COLO668 (cell line): Measurements from ENCODE around the gene ZNF710.
"Not testable (repeated sequence)": the region's sequence is repeated elsewhere in the genome, so short reads cannot be mapped to it uniquely, and the experiment has no call there.

Experiments
- DNase-seq: peaks from one replicate; lab custom pipeline; 2025; ENCODE audit not compliant: unreplicated experiment; lab: John Stamatoyannopoulos, UW

ZNF710 gene

DNA sequence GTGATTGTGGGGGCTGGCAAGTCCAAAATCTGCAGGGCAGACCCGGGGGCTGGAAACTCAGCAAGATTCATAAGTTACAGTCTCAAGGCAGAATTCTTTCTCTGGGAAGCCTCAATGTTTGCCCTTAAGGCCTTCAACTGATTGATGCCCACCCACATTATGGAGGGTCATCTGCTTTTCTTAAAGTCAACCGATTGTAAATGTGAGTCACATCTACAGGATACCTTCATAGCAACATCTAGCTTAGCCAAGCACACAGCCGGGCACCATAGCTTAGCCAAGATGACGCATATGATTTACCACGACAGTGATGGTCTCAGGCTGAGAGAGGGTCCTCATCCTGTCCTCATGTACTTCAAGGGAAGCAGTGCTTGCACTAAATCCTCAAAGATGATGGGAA is 57.7 kb downstream of the ZNF710 start:
- DNase-seq: no peak

- DNase-seq: peak; percentile 67
Observed at GRCh38 chr15:90059208-90059985, 58.3 kb downstream of the ZNF710 start.

- DNase-seq: no peak
Observed at GRCh38 chr15:90060797-90061196, 59.7 kb downstream of the ZNF710 start.

- DNase-seq: peak; percentile 94
Observed at GRCh38 chr15:90062023-90062442, 60.9 kb downstream of the ZNF710 start.

- peak; percentile 97 for DNase-seq
Observed at GRCh38 chr15:90062462-90062932, 61.4 kb downstream of the ZNF710 start.

- DNase-seq: peak; percentile 60
Observed at GRCh38 chr15:90062973-90063769, 62.0 kb downstream of the ZNF710 start.

- no peak for DNase-seq
Observed at GRCh38 chr15:90063770-90064247, 62.7 kb downstream of the ZNF710 start.

- no peak for DNase-seq
Observed at GRCh38 chr15:90064911-90065681, 64.0 kb downstream of the ZNF710 start.

GRCh38 chr15:90065682-90066049 is 64.5 kb downstream of the ZNF710 start:
- no peak for DNase-seq

DNA sequence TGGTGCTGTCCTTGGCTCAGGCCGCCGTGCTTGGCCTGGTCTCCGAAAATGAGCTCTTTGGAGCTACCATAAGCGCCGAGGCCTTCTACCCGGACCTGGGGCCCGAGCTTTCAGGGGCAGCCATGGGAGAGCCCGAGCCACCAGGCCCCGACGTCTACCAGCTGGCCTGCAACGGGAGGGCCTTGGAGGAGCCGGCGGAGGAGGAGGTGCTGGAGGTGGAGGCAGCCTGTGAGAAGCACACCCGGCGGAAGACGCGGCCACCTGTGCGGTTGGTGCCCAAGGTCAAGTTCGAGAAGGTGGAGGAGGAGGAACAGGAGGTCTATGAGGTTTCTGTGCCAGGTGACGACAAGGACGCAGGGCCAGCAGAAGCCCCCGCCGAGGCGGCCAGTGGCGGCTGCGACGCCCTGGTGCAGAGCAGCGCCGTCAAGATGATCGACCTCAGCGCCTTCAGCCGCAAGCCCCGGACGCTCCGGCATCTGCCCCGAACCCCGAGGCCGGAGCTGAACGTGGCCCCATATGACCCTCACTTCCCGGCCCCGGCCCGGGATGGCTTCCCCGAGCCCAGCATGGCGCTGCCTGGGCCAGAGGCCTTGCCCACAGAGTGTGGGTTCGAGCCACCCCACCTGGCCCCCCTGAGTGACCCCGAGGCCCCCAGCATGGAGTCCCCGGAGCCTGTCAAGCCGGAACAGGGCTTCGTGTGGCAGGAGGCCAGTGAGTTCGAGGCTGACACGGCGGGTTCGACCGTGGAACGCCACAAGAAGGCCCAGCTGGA is 66.2 kb downstream of the ZNF710 start:
- DNase-seq: no peak

GRCh38 chr15:90067953-90068606 is 67.0 kb downstream of the ZNF710 start:
- DNase-seq: no peak

DNA sequence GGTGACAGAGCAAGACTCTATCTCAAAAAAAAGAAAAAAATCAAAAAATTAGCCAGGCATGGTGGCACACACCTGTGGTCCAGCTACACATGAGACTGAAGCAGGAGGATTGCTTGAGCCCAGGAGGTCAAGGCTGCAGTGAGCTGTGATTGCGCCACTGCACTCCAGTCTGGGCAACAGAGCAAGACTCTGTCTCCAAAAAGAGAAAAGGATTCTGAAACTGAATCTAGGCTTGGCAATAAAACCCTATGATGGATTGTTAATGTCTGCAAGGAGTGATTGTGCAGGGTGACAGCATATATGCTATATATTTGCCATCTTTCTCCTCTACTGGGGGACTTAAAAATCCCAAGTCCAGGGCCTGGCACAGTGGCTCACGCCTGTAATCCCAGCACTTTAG is 69.5 kb downstream of the ZNF710 start:
- DNase-seq: not testable (repeated sequence)

- peak; percentile 83 for DNase-seq
Observed at GRCh38 chr15:90071220-90071807, 70.2 kb downstream of the ZNF710 start.

GRCh38 chr15:90072978-90073640 is 72.0 kb downstream of the ZNF710 start:
- no peak for DNase-seq

DNA sequence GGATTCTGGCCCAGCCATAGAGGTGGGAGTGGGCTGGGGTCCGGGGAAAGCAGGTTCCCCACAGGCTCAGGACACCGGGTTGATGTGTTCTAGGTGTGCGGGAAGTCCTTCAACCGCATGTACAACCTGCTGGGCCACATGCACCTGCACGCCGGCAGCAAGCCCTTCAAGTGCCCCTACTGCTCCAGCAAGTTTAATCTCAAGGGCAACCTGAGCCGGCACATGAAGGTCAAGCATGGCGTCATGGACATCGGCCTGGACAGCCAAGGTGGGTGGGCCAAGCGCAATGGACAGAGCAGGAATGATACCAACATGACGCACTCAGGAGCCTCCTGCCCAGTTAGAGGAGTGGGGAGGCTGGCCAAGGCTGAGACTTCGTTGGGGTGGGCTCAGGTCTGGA is 72.9 kb downstream of the ZNF710 start:
- DNase-seq: no peak

- DNase-seq: no peak
Observed at GRCh38 chr15:90074916-90075315, 73.8 kb downstream of the ZNF710 start.

- peak; percentile 19 for DNase-seq
Observed at GRCh38 chr15:90075420-90076289, 74.5 kb downstream of the ZNF710 start.

GRCh38 chr15:90076716-90077115 is 75.6 kb downstream of the ZNF710 start:
- no peak for DNase-seq
